T-helper 1 cell (primary cell): ENCODE data around the gene MGAT5.
A peak's percentile ranks its signal among the peaks of the same experiment; 100 is the strongest.

ENCODE experiments used
- DNase-seq, 5 donors: peaks; one replicate each; pipeline ENCODE4 v3.0.0-alpha.2; 2012 to 2020

Gene MGAT5

DNA sequence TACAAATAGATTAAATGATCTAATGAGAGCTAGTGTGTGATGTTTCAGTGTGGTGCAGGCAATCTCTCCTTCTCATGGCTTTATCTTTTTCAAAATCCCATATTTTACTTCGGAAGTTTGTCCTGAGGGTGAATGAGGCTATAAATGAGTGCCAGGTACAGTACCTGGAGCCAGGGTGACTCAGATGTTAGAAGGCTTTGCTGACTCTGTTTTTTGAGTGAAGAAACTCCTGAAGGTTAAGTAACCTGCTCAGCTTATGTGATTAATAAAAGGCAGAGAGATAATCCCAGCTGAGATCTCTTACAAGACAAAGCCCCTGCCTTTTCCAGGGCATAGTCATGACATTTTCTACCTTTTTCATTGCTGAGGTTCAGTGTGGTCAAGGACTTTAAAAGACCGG, 52.6 kb downstream of the MGAT5 start:
- DNase-seq: no peak

DNA sequence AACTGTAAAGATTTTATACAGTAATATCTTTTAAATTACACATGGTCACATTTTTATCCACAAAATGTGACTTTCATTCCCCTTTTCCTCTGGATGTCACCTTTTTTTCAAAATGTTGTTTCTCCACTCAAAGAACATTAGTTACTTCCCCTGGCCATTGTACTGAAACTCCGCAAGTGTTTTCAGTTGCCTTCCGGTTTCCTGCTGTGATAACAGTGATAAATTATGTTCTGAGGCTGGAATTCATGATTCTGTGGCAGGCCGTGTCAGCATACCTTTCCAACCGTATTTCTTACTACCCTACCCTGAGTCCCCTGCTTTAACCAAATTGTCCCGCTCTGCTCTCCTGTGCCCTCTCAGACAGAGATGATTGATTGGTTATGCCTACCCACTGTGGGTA, 53.5 kb downstream of the MGAT5 start:
- no peak for DNase-seq

DNA sequence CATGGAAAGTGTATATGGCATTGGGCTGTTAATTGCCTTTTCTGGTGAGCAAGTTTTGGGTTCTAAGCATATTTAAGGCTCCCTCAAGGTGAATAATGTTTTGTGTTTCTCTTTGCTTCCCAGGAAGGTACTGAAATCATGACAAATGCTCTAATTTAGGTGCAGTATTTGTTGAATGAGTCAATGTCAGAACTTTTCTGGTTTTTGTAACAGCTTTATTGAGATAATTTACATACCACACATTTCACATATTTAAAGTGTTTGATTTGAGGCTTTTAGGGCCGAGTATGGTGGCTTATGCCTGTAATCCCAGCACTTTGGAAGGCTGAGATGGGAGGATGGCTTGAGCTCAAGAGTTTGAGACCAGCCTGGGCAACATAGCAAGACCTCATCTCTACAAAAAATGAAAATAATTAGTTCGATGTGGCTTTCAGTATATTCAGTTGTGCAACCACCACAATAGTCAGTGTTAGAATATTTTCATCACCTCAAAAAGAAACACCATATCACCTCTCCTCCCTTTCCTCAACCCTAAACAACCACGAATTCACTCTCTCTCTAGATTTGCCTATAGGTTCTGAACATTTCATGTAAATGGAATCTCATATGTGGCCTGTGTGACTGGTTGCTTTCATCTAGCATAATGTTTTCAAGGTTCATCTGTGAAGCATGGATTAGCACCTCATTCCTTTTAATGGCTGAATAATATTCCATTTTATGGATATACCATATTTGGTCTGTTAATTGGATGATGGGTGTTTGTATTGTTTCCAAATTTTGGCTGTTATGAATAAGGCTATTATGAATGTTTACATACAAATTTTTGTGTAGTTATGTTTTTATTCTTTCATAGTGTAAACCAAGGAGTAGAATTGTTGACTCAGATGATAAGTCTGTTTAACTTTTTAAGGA, 54.9 kb downstream of the MGAT5 start:
- no peak for DNase-seq

DNA sequence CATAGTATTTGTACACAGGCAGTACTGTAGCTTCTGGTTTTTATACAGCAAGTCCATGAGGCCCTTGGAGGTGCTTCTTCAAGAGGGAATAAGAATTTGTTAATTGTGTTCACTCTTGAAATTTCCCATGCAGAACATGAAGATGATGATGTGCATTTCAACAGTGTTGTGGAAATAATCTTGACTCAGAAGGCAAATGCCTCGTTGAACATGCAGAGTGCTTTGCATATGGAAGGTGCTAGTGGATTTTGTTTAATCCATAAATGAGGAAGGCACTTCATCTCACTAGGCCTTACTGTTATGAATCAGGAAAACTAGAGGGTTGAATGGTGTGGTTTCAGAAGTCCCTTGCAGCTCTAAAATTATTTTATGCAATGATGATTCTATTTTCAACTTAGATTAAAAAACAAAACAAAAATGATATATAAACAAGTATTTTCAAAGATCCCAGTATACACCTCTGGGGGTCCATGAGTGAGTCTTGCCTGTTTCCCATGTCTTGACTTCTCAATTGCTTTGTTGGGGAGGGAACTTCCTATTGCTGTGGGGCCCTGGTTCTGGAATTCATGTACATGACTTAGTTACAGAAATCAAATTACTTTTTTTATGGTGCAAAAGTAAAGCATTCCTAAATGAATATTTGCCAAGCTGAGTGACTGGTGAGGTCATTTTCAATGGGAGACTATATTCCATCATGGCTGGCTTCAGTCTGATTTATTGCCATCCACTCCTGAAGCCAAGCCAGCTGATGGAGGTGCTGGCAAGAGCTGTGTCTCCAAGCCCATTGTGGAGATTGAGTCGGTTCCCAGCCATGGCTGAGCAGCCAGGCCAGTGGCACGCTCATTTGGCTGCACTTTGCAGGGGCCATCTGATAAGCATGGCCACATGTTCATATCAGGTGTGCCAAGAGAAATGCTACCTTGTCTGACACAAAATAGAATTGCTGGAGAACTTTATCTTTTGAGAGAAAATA, 56.5 kb downstream of the MGAT5 start:
- no peak for DNase-seq

DNA sequence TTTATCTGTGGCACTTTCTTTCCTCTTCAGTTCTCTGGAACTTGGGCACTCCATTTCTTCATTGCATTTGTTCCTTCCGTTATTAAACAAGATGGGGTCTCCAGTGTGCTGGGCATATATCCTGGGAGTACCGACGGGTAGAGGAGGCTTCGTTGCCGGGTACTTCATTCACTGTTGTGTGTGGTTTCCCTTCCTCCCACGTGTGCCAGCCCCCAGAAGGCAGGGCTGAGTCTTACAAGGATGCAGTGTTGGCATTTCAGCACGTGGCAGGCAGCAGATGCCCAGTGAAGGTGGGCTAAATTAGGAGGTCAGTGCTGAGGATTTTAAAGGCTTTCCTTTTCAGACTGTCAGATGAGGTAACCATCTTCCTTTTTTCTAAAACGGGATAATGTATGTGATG, 58.6 kb downstream of the MGAT5 start:
- no peak for DNase-seq

DNA sequence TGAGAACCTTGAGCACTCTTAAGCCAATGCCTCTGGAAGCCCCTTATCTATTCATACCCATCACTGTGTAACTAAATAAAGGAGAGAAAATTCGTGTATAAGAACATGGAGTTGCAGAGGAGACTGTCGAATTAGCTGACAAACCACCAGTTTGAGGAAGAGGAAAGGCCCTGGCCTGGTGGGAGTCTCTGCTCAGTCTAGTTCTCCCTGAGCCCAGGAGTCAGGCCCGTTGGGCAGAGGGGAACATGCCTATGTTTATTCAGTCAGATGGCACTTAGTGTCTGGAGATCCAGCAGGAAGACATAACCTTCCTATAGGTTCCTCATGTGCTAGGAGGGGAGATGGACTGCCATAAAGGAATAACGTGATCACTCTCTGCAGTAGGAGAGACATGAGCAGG, 60.3 kb downstream of the MGAT5 start:
- no peak for DNase-seq

DNA sequence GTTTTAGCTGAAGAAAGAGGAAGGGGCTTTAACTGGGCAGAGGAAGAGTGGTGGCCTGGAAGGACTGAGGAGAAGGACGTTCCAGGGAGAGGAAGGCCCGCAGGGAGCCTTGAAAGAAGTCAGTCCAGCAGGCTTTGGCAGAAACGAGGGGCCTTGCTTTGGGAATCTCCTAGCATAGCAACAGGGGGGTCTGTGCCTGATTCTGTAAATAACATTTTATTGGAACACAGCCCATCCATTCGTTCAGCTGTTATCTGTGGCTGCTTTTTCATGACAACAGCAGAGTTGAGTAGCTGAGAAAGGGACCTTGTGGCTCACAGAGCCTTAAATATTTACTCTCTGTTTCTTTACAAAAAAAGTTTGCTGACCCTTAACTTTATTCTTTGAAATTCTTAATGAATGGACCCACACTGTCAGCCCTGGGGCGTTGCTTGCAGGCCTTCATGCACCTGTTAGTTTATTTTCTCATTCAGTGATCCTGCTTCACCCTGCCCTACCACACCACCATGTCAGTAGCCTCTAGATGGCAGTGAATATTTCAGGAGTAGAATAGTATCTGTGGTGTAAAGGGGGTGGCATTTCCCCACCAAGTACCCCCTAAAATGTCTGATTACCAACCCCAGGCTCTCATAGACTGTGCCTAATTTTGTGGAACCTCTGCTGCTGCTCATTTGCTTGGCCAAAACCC, 61.0 kb downstream of the MGAT5 start:
- DNase-seq: no peak

DNA sequence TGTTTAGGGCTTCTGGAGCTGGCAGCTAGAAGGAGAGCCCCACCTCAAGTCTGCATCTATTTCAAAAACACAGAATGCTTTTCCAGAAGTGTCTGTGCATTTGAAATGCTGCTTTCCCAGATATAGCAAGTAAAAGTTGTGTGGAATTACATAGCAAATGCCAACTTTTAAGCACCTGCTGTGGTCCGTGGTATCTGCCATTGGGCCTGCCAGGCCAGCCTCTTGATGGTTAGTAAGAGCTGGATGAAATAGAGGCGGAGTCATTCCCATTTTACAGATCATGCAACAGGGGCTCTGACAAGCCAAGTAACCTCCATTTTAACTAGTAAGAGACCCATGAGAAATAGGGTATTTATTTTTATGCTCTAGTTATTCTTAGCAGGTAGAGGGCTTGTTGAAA, 61.6 kb downstream of the MGAT5 start:
- no peak for DNase-seq

DNA sequence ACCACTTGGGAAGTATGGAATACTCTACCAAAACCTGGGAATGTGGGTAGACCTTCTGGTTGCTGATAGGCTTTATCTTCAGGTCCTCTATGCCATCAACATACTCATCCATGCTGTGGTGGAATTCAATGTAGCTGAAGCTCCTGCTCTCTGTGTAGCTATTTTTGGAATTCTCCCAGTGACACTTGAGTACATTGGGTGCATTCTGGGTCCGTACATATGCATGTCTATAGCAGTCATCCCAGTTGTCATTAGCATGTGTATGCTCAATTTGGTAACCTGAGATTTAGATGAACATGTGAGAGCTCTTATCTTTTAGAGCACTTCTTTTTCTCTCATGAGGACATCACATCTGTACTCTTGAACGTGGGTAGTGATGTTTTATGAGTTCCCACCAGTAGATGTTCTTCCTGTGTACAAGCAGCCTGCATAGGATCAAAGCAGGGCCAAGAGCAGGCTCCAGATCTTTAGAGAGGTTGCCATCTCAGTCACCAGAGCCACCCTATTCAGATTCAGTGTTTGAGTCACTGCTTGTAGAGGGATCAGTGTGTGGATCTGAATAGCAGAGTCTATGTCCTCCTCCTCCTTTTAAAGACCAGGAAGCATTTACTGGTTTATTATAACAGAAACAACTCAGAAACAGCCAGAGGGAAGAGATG, 65.9 kb downstream of the MGAT5 start:
- peak in 1 of 5 donors; percentile 11 for DNase-seq

DNA sequence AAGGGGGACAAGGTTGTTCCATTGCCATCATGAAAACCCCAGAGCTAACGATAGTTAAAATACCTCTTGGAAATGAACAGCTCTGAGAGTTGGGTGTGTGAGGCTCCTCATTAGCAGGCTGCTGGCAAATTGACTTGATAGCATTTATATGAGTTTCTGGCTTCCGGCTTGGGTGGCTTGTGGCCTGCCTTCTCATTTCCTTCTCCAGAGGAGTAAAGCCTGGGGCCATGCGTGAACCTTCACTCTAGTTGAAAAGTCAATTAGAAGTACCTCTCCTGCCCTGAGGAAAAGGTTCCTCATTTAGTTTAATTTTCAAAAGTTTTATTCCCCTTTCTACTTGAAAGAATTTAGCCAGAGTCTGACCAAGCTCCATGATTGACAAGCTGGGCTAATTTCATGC, 67.1 kb downstream of the MGAT5 start:
- DNase-seq: peak in 2 of 5 donors; percentile 18 to 53

DNA sequence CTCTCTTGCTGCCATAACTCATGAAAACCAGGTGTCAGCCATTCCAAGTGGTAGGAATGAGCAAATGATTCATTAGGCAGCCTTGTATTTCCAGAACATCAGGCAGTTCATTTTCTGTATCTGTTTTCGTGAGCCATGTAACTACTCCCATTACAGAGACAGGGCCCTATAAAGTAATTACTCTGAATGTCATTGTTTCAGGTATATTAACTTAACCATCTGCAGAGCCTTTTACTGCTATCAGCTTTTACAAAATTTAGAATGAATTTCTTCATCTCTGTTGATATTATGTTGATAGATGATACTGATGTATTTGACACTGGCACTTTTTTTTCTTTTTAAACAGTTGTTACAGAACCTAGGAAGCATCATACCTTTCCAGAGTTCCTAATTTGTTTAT, 69.9 kb downstream of the MGAT5 start:
- DNase-seq: no peak

DNA sequence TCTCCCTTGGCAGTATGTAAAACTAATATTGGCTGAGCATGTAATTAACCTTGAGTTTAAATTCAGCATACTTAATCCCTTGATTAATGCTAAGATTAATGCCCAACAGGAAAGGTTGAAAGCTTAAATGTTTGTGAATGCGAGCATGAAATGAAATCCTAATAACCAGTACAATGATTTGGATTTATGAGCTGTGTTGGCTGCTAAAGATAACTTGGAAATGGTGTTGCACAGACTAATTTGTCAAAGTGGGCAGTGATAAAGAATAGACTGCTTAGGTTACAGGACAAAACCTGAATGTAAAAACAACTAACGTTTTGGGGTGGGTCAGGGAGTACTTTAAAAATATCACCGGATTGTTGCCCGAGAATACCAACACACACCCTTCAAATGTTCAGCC, 70.6 kb downstream of the MGAT5 start:
- DNase-seq: no peak

DNA sequence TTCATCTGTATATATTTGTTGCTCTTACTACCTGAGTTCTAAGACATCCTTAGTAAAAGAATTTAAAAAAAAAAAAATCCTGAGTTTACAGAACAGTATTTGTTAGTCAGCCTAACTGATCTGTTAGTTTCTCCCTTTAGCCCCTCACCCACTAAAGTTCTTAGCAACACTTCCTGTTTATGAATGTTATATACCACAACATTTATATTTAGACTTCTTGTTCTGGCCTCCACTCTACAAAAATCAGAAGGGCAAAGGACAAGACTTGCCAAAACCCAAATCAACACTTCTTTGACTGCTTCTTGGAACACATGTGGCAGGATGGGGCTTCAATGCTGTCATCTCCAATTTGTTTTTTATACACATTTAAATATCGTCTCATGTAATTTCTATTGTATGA, 71.1 kb downstream of the MGAT5 start:
- DNase-seq: peak in 1 of 5 donors; percentile 15

DNA sequence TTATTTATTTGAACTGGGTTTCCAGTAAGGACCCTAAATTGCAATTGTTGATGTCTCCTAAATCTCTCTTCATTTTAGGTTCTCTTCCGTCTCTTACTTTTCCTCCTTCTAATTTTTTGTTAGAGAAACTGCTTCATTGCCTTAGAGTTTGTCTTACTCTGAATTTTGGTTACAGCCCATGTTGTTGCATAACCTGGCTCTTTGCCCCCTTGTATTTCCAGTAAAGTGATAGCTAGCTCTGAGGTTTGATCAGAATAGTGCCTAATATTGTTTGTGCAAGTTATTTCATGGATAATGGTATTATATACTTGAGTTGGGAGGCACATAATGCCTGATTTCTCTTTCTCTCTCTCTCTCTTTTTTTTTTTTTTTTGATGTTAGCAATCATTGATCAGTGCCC, 71.8 kb downstream of the MGAT5 start:
- DNase-seq: no peak

DNA sequence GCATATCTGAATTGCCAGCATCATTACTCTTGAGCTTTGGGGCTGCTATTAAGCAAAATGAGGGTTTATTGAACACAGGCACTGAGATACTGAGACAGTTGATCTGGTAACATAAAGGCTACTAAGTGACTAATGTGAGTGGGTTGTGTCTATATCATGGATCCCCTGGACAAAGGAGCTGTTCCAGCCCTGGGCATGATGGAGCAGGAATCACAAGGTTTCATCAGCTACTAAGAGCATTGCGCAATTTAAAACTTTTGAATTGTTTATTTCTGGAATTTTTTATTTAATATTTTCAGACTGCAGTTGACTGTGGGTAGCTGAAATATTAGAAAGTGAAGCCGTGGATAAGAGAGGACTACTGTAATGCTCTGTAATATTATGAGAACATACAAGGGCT, 73.5 kb downstream of the MGAT5 start:
- DNase-seq: no peak

DNA sequence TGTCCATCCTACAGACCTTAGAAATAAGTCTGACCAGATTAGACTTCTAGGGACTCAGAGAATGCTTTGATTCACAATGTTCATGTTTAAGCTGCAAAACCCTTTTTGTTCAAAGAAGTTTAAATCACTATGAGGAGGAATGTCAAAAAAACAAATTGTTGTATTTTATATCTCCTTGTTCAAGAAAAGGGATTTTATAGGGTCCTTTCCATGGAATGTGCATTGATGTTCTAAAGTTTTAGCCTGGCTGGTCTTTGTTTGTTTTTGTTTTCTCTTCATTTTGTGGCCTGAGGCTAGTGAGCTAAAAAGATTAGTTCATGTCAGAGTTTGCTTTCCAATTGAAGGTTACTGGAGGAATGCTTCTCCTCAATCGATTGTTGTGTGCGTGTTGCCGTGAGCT, 77.2 kb downstream of the MGAT5 start:
- no peak for DNase-seq

DNA sequence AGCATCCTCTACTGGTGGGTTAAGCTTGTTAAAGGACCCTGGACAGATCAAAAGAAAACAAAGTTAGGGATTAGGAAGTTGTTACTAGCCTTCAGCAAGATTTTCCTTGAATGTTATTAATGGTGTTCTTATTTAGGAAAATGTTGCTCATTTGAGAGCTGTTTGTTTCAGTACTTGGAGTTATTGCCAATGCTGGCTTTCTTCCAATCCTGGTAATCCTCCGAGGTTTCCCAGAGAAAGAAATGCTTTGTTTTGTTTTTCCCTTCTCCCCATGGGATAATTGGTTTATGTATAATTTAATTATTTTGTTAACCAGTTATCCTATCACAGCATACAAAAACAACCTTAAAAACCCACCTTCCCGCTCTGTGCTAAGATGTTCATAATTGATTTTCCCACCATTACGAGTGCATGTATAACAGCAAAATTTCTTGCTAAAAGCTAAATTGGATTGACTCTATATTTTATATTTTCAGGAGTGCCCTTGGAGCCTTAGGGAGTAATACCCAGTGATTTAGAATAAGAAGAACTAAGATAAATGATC, 79.8 kb downstream of the MGAT5 start:
- DNase-seq: no peak

DNA sequence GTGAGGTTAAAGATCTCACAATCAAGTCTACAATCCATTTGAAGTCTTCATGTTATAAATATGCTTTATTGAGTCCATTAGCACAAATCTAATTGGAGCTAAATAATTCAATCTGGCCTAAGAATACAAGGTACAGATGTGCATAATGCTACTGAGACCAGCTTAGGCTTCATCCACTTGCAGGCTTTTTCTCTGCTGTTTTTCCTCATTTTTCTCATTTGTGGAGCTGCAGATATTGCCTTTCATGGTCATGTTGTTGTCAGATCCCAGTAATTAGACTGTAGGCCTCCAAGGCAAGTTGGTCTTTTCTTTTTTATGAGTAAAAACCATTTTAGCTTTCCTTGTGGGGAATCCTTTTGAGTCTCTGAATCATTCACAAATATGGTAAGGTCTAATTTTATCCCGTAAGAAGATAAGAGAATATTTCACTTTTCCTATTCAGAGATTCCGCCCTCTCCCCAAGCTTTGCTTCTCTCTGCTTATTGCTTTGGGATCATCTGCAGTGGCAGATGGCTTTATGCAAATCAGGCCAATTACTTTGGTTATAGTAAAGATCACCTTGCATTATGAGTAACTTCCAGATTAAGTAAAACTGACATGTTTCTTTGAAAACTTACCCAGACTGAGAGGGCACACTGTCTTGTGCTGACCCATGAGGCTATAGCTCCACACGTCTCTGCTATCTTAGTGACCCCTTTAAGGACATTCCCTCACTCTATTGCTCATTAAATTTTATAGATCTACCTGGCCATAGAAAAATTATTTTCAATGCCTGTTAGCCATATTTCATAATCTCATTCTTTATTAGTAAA, 80.9 kb downstream of the MGAT5 start:
- no peak for DNase-seq

DNA sequence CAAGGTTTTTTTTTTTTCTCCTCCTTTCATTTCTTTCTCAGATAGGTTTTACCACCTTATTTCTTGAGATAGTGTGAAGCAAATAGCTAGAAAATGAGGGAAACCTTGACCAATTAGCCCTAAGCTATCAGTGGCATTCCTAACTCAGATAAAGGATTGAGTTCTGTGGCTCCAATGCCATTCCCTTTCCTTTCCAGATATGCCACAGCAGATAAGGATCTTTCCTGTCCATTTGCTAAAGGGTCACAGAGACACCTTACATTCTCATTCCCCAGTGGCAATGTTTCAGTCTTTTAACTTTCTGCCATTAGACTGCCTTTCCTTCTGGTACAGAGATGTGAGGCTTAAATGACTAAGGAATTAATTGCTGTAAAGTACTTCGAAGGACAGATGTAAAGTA, 81.7 kb downstream of the MGAT5 start:
- DNase-seq: no peak

DNA sequence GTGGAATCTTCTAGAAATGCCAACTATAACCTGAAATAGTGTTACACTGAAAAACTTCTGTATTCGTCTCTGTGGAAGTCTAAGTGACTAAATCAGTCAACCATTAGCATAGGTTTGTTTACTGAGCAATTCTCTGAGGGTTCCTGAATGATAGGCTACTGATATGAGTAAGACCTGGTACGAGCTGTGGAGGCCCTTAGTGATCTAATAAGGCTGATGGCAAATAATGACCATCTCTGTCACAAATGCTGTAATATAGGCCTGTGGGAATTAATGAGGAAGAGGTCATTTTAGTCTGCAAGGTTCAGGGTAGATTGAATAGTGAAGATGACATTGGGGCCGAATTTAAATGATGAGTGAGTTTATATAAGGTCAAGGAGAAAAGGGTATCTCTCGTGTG, 82.5 kb downstream of the MGAT5 start:
- no peak for DNase-seq

DNA sequence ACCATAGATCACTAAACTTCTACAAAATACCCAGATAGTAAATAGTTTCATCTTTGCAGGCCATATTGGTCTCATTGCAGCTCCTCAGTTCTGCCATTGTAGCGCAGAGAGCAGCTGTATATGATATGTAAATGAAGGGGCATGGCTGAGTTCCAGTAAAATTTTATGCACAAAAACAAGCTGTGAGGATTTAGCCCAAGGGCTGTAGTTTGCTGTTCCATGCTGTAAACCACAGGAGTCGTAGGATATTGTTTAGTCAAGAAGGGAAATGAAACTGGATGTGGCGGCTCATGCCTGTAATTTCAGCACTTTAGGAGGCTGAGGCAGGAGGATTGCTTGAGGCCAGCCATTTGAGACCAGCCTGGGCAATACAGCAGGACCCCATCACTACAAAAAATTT, 83.0 kb downstream of the MGAT5 start:
- no peak for DNase-seq
